ENCODE measurements around the gene NCKAP5. TPM values are rescaled to one million over a fixed set of nuclear protein-coding genes. Genes with fewer than 3 reads are reported as not detected.

Gene NCKAP5
- total and polyA plus RNA-seq, 4 donors: 2.3 to 20.2 (median 8.1) TPM

GRCh38 chr2:132633635-132634034 lies 934.6 kb downstream of the NCKAP5 start:
- Histone ChIP-seq H3K4me3 (no peak overlapping the region), H3K36me3 (ENCODE audit: control insufficient read depth in 4 of 4, insufficient read depth in 4 of 4, low read length in 4 of 4) (no peaks in the 10 kb centered on the region), H3K9me3 (ENCODE audit: control insufficient read depth in 4 of 4, insufficient read depth in 3 of 4, low read length in 3 of 4) (no peaks in the 10 kb centered on the region), H3K9ac (ENCODE audit: insufficient read depth in 1 of 2, low read length in 2 of 2) (no peak overlapping the region), H3K4me1 (ENCODE audit: control insufficient read depth in 5 of 5, insufficient read depth in 5 of 5, low read length in 5 of 5) (no peaks in the 10 kb centered on the region), H3K27me3 (ENCODE audit: control insufficient read depth in 3 of 3, insufficient read depth in 3 of 3, low read length in 2 of 3) (no peaks in the 10 kb centered on the region), H3K27ac (ENCODE audit: low read depth in 1 of 2, low read length in 1 of 2) (no peak overlapping the region)
- no peak for ATAC-seq (ENCODE audit: insufficient read depth, low FRiP score)
- 93 to 95% methylated on average over 2 of the region's 2 CpGs for WGBS, 2 donors
- no peak for DNase-seq
- no peak for TF ChIP-seq CTCF (IDR thresholded peaks at IDR 0.05; ENCODE audit: control extremely low read depth, extremely low read depth)

GRCh38 chr2:132632000-132632649 lies 936.1 kb downstream of the NCKAP5 start:
- Histone ChIP-seq H3K4me1 (ENCODE audit: control insufficient read depth in 5 of 5, insufficient read depth in 5 of 5, low read length in 5 of 5) (no peaks in the 10 kb centered on the region), H3K27ac (ENCODE audit: low read depth in 1 of 2, low read length in 1 of 2) (no peak overlapping the region), H3K9me3 (ENCODE audit: control insufficient read depth in 4 of 4, insufficient read depth in 3 of 4, low read length in 3 of 4) (no peaks in the 10 kb centered on the region), H3K9ac (ENCODE audit: insufficient read depth in 1 of 2, low read length in 2 of 2) (no peak overlapping the region), H3K4me3 (no peak overlapping the region), H3K36me3 (ENCODE audit: control insufficient read depth in 4 of 4, insufficient read depth in 4 of 4, low read length in 4 of 4) (no peaks in the 10 kb centered on the region), H3K27me3 (ENCODE audit: control insufficient read depth in 3 of 3, insufficient read depth in 3 of 3, low read length in 2 of 3) (no peaks in the 10 kb centered on the region)
- 83 to 84% methylated on average over 6 of the region's 6 CpGs for WGBS, 2 donors
- no peak for DNase-seq
- no peak for ATAC-seq (ENCODE audit: insufficient read depth, low FRiP score)
- no peak for TF ChIP-seq CTCF (IDR thresholded peaks at IDR 0.05; ENCODE audit: control extremely low read depth, extremely low read depth)

GRCh38 chr2:132627536-132627935 lies 940.7 kb downstream of the NCKAP5 start:
- TF ChIP-seq CTCF (IDR thresholded peaks at IDR 0.05; ENCODE audit: control extremely low read depth, extremely low read depth): no peak
- 85 to 92% methylated on average over 3 of the region's 3 CpGs for WGBS, 2 donors

More at GRCh38 chr2:132627536-132627935, 940.7 kb downstream of the NCKAP5 start:
- Histone ChIP-seq H3K27me3 (ENCODE audit: control insufficient read depth in 3 of 3, insufficient read depth in 3 of 3, low read length in 2 of 3) (no peaks in the 10 kb centered on the region), H3K4me3 (no peak overlapping the region), H3K9ac (ENCODE audit: insufficient read depth in 1 of 2, low read length in 2 of 2) (no peak overlapping the region), H3K36me3 (ENCODE audit: control insufficient read depth in 4 of 4, insufficient read depth in 4 of 4, low read length in 4 of 4) (no peaks in the 10 kb centered on the region), H3K9me3 (ENCODE audit: control insufficient read depth in 4 of 4, insufficient read depth in 3 of 4, low read length in 3 of 4) (no peaks in the 10 kb centered on the region), H3K4me1 (ENCODE audit: control insufficient read depth in 5 of 5, insufficient read depth in 5 of 5, low read length in 5 of 5) (no peaks in the 10 kb centered on the region), H3K27ac (ENCODE audit: low read depth in 1 of 2, low read length in 1 of 2) (no peak overlapping the region)
- no peak for DNase-seq
- ATAC-seq (ENCODE audit: insufficient read depth, low FRiP score): no peak

Measured in lung (tissue), 12 donors.